H1 (cell line): ENCODE measurements around the gene MAN2A1. TPM values are rescaled to one million over a fixed set of nuclear protein-coding genes. Genes with fewer than 3 reads are reported as not detected.

Experiments
- CTCF ChIA-PET: fragments of 300-600 bp; sonication (Branson Sonifier 250); formaldehyde crosslinking; loops from one replicate; lab custom pipeline; 2021; ENCODE audit not compliant: partially characterized antibody; lab: Charles Lee
- POLR2A ChIA-PET: fragments of 300-600 bp; sonication (Branson Sonifier 250); formaldehyde crosslinking; loops from one replicate; lab custom pipeline; 2021; ENCODE audit warnings: inconsistent platforms; ENCODE audit not compliant: partially characterized antibody; lab: Charles Lee
- DNase-seq, 2 experiments: peaks; one replicate each; pipeline versions ENCODE4 v3.0.0 to v3.0.0-alpha.2; 2010 to 2022; ENCODE audit warnings: low spot score in 2 of 2, low read depth in 1 of 2, mixed read lengths in 1 of 2
- FAIRE-seq: peaks from 2 replicates; lab custom pipeline; 2011; peaks lifted over from hg19 to GRCh38; lab: Jason Lieb, UNC
- H2AFZ ChIP-seq: 2 replicates; pipeline ENCODE4 v1.8.1; 2012; ENCODE audit warnings: low read length, inconsistent platforms
- H2AK5ac ChIP-seq: 2 replicates; pipeline ENCODE4 v1.6.1; 2013; ENCODE audit warnings: low read depth, low read length
- H2BK120ac ChIP-seq: replicated peaks from 2 replicates; pipeline ENCODE3; 2013; ENCODE audit warnings: low read depth, low read length, inconsistent platforms
- H2BK12ac ChIP-seq: 2 replicates; pipeline ENCODE4 v1.6.1; 2013; ENCODE audit warnings: low read depth, low read length
- H2BK15ac ChIP-seq: 2 replicates; pipeline ENCODE4 v1.6.1; 2013; ENCODE audit warnings: low read length
- H2BK20ac ChIP-seq: 2 replicates; pipeline ENCODE4 v1.6.1; 2013; ENCODE audit warnings: low read length
- H2BK5ac ChIP-seq: 2 replicates; pipeline ENCODE4 v1.6.1; 2013; ENCODE audit warnings: low read depth, low read length
- H3K14ac ChIP-seq: 2 replicates; pipeline ENCODE4 v1.6.1; 2013; ENCODE audit warnings: inconsistent platforms; ENCODE audit not compliant: insufficient read length
- H3K18ac ChIP-seq: 2 replicates; pipeline ENCODE4 v1.6.1; 2013; ENCODE audit warnings: low read length; ENCODE audit errors: extremely low read depth
- H3K23ac ChIP-seq: 2 replicates; pipeline ENCODE4 v1.6.1; 2013; ENCODE audit warnings: inconsistent platforms; ENCODE audit not compliant: insufficient read length
- H3K23me2 ChIP-seq: 2 replicates; pipeline ENCODE4 v1.6.1; 2013; ENCODE audit warnings: low read depth, low read length
- H3K27ac ChIP-seq: 2 replicates; pipeline ENCODE4 v1.6.1; 2011; ENCODE audit warnings: low read depth, low read length, inconsistent platforms
- H3K27me3 ChIP-seq, 4 experiments: replicated peaks in 1 of 4; 1 replicate in 1 of 4; 2 replicates in 3 of 4; pipeline versions ENCODE4 v1.6.1 to v1.8.1; 2011 to 2013; ENCODE audit warnings: low read length in 3 of 4, mild to moderate bottlenecking in 3 of 4, inconsistent platforms in 2 of 4, mixed read lengths in 2 of 4, moderate library complexity in 1 of 4; ENCODE audit not compliant: control insufficient read depth in 3 of 4, insufficient read depth in 3 of 4; ENCODE audit errors: extremely low read depth in 1 of 4
- H3K36me3 ChIP-seq, 4 experiments: 2 replicates each; pipeline versions ENCODE4 v1.6.1 to v1.8.1; 2011 to 2013; ENCODE audit warnings: mild to moderate bottlenecking in 4 of 4, low read length in 3 of 4, moderate library complexity in 2 of 4, control low read depth in 1 of 4, inconsistent platforms in 1 of 4; ENCODE audit not compliant: insufficient read depth in 4 of 4, control insufficient read depth in 2 of 4
- H3K4ac ChIP-seq: replicated peaks from 2 replicates; pipeline ENCODE3; 2013; ENCODE audit warnings: low read length, low read depth, mixed read lengths, inconsistent platforms; ENCODE audit not compliant: insufficient read length
- H3K4me1 ChIP-seq, 4 experiments: replicated peaks in 1 of 4; 1 replicate in 1 of 4; 2 replicates in 3 of 4; pipeline versions ENCODE4 v1.6.1 to v1.8.1; 2011 to 2013; ENCODE audit warnings: low read length in 3 of 4, inconsistent platforms in 2 of 4, mixed read lengths in 1 of 4; ENCODE audit not compliant: insufficient read depth in 4 of 4, control insufficient read depth in 3 of 4
- H3K4me2 ChIP-seq, 2 experiments: 2 replicates each; pipeline versions ENCODE4 v1.6.1 to v1.8.1; 2011 to 2013; ENCODE audit warnings: low read depth in 2 of 2, low read length in 2 of 2, control low read depth in 1 of 2, inconsistent platforms in 1 of 2, mild to moderate bottlenecking in 1 of 2; ENCODE audit not compliant: insufficient read depth in 1 of 2
- H3K4me3 ChIP-seq, 4 experiments: fragments of 200-600, 300-600 bp in 1 of 4; sonication (generic), shearing (Covaris generic), sonication (Bioruptor Twin) in 1 of 4; 2 replicates each; pipeline versions ENCODE4 v1.5.1 to v1.8.1; 2011 to 2016; ENCODE audit warnings: low read length in 4 of 4, low read depth in 3 of 4, control low read depth in 2 of 4, inconsistent platforms in 2 of 4, mild to moderate bottlenecking in 2 of 4, mixed read lengths in 1 of 4, moderate library complexity in 1 of 4; ENCODE audit not compliant: insufficient read depth in 2 of 4; ENCODE audit errors: extremely low read depth in 1 of 4
- H3K56ac ChIP-seq: replicated peaks from 2 replicates; pipeline ENCODE3; 2013; ENCODE audit warnings: low read depth, mild to moderate bottlenecking, mixed read lengths, low read length, inconsistent platforms; ENCODE audit not compliant: insufficient read length
- H3K79me1 ChIP-seq: 2 replicates; pipeline ENCODE4 v1.6.1; 2013; ENCODE audit warnings: low read depth, low read length, control low read depth
- H3K79me2 ChIP-seq, 2 experiments: 2 replicates each; pipeline versions ENCODE4 v1.6.1 to v1.8.1; 2012 to 2013; ENCODE audit warnings: low read length in 2 of 2, mild to moderate bottlenecking in 2 of 2, inconsistent platforms in 1 of 2; ENCODE audit not compliant: insufficient read depth in 2 of 2, control insufficient read depth in 1 of 2
- H3K9ac ChIP-seq, 4 experiments: replicated peaks in 1 of 4; 1 replicate in 1 of 4; 2 replicates in 3 of 4; pipeline versions ENCODE4 v1.6.1 to v1.8.1; 2011 to 2013; ENCODE audit warnings: low read depth in 3 of 4, low read length in 3 of 4, control low read depth in 2 of 4, mild to moderate bottlenecking in 2 of 4, moderate library complexity in 2 of 4, inconsistent platforms in 1 of 4; ENCODE audit errors: extremely low read depth in 1 of 4
- H3K9me3 ChIP-seq, 2 experiments: 2 replicates each; pipeline versions ENCODE4 v1.6.1 to v1.8.1; 2012 to 2013; ENCODE audit warnings: mild to moderate bottlenecking in 2 of 2, moderate library complexity in 2 of 2, control low read depth in 1 of 2, inconsistent platforms in 1 of 2, low read depth in 1 of 2, low read length in 1 of 2, mixed read lengths in 1 of 2; ENCODE audit not compliant: insufficient read depth in 2 of 2
- H4K20me1 ChIP-seq, 2 experiments: replicated peaks in 1 of 2; 2 replicates each; pipeline versions ENCODE3 to v1.8.1; 2011 to 2013; ENCODE audit warnings: inconsistent platforms in 2 of 2, low read length in 2 of 2, mild to moderate bottlenecking in 1 of 2; ENCODE audit not compliant: insufficient read depth in 2 of 2, control insufficient read depth in 1 of 2
- H4K5ac ChIP-seq: 2 replicates; pipeline ENCODE4 v1.6.1; 2013; ENCODE audit warnings: low read length, low read depth, mixed read lengths, inconsistent platforms; ENCODE audit not compliant: insufficient read length
- H4K8ac ChIP-seq: 2 replicates; pipeline ENCODE4 v1.8.0; 2013; ENCODE audit warnings: mild to moderate bottlenecking, moderate library complexity, low read length, inconsistent platforms; ENCODE audit not compliant: insufficient read depth; ENCODE audit errors: extremely low read depth
- H4K91ac ChIP-seq: replicated peaks from 2 replicates; pipeline ENCODE3; 2013; ENCODE audit warnings: low read length, mixed read lengths, inconsistent platforms; ENCODE audit not compliant: insufficient read length
- BRCA1 ChIP-seq: IDR thresholded peaks from 2 replicates; pipeline ENCODE4 v1.6.1; 2012; ENCODE audit warnings: low read depth, low read length, improper control_type of control experiment
- CBX8 ChIP-seq: fragments of 300-800, 300-1000 bp; sonication (generic); IDR thresholded peaks from 2 replicates; pipeline ENCODE4 v1.7.1; 2016; ENCODE audit warnings: low read depth, low read length, borderline replicate concordance
- CEBPB ChIP-seq: IDR thresholded peaks from 2 replicates; pipeline ENCODE4 v1.6.1; 2012; ENCODE audit warnings: low read depth, low read length
- MAFK ChIP-seq: IDR thresholded peaks from 2 replicates; pipeline ENCODE4 v1.6.1; 2012; ENCODE audit warnings: low read depth, mild to moderate bottlenecking, improper control_type of control experiment, low read length
- RAD21 ChIP-seq, 2 experiments: IDR thresholded peaks in 1 of 2; conservative IDR thresholded peaks in 1 of 2; 2 replicates each; pipeline ENCODE4 v1.6.1; 2011; ENCODE audit warnings: low read depth in 2 of 2, low read length in 2 of 2, improper control_type of control experiment in 1 of 2, inconsistent platforms in 1 of 2, mild to moderate bottlenecking in 1 of 2, moderate library complexity in 1 of 2
- WGBS, 2 experiments: shearing (Covaris generic) in 1 of 2; methylation state at CpG; one replicate each; pipeline versions ENCODE4 v1.1.6 to v1.1.7; 2013 to 2015; ENCODE audit warnings: low lambda C conversion rate in 2 of 2, mixed read lengths in 2 of 2, inconsistent platforms in 1 of 2, low coverage in 1 of 2, missing lambda C conversion rate in 1 of 2; ENCODE audit not compliant: insufficient replicate concordance in 2 of 2, insufficient coverage in 1 of 2, insufficient read length in 1 of 2; ENCODE audit errors: extremely low coverage in 1 of 2, missing lambda C conversion rate in 1 of 2; 5-methylcytosine and 5-hydroxymethylcytosine counted together
- polyA plus RNA-seq, 7 experiments: library from polyadenylated mRNA; depleted of rRNA in 3 of 7; stranded (reverse) in 5 of 7; unstranded in 2 of 7; fragments of >200 nt in 5 of 7; fragments of 200-250 nt in 2 of 7; gene quantifications; 1 replicate in 5 of 7; 2 replicates in 1 of 7; 4 replicates in 1 of 7; pipeline versions ENCODE4 v1.2.1 to v1.2.3, GENCODE V29; 2011 to 2013; ENCODE audit warnings: missing spikeins in 2 of 7, mixed read lengths in 2 of 7
- total RNA-seq: library from RNA; stranded (reverse); fragmentation: NEBNext Ultra II Directional; extraction: Animal tissue kit (Norgen Biotek cat#: 25700); gene quantifications from 2 replicates; pipeline ENCODE4 v1.2.1, GENCODE V29; 2021
- TF ChIP-seq, protein P1 (sequence below), 3 experiments: IDR thresholded peaks; 1 replicate in 2 of 3; 2 replicates in 1 of 3; pipeline versions ENCODE4 v1.5.1 to v1.6.1; 2011; ENCODE audit warnings: low read length in 3 of 3, mild to moderate bottlenecking in 3 of 3, inconsistent platforms in 2 of 3, low read depth in 1 of 3, moderate library complexity in 1 of 3; ENCODE audit not compliant: insufficient read depth in 1 of 3; ENCODE audit errors: control extremely low read depth in 1 of 3

MAN2A1 gene
- total and polyA plus RNA-seq, 2 of the 8 experiments (the other 6 are each of a cell fraction or from before 2014, with no cell fraction given) = 29.1 to 102 TPM

DNA sequence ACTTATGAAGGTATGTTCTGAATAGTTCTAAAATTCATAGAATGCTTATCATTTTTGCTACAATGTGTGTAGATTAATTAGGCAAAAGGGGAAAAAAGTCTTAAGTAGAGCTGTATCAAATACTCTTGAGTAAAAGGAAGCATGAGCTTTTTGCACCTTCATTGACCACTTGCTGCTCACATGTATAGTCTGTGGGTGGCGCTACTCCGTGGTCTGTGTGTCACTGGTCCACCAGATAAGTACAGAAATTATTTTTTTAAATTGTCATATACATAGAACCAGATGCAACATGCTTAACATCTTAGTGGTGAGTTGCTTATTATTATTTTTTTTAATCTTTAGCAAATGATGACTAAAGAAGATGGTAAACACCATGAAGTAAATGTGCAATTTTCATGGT, 130.2 kb downstream of the MAN2A1 start:
- H2BK15ac ChIP-seq = no peak overlapping the region
- no peak overlapping the region for H4K91ac ChIP-seq
- no peak for DNase-seq
- no peaks in the 10 kb centered on the region for H3K79me1 ChIP-seq
- POLR2A ChIA-PET = no interaction called here
- H2AK5ac ChIP-seq = no peak overlapping the region
- H3K18ac ChIP-seq = no peak overlapping the region
- H3K79me2 ChIP-seq = no peaks in the 10 kb centered on the region
- no peak overlapping the region for H2BK120ac ChIP-seq
- peaks cover 4 to 48% (median 16%) of the 10 kb centered on the region in 4 experiments; a peak in 5 of 8 replicates for H3K36me3 ChIP-seq
- CTCF ChIA-PET = interaction anchor here (0.6 to 1.5 kb wide), 11 partner anchors 10 to 1251 kb away, joined by 3 to 6 read pairs (median 4); no protein-coding TSS in a partner anchor
- no peak overlapping the region for H2BK12ac ChIP-seq
- FAIRE-seq = no peak
- H3K9me3 ChIP-seq = no peaks in the 10 kb centered on the region
- no peaks in the 10 kb centered on the region for H3K27me3 ChIP-seq
- no peak overlapping the region for H3K4ac ChIP-seq
- no peak overlapping the region for H3K56ac ChIP-seq
- H3K4me3 ChIP-seq = no peak overlapping the region
- no peak overlapping the region for H3K14ac ChIP-seq
- H3K4me1 ChIP-seq = no peaks in the 10 kb centered on the region
- TF ChIP-seq, protein P1, sequence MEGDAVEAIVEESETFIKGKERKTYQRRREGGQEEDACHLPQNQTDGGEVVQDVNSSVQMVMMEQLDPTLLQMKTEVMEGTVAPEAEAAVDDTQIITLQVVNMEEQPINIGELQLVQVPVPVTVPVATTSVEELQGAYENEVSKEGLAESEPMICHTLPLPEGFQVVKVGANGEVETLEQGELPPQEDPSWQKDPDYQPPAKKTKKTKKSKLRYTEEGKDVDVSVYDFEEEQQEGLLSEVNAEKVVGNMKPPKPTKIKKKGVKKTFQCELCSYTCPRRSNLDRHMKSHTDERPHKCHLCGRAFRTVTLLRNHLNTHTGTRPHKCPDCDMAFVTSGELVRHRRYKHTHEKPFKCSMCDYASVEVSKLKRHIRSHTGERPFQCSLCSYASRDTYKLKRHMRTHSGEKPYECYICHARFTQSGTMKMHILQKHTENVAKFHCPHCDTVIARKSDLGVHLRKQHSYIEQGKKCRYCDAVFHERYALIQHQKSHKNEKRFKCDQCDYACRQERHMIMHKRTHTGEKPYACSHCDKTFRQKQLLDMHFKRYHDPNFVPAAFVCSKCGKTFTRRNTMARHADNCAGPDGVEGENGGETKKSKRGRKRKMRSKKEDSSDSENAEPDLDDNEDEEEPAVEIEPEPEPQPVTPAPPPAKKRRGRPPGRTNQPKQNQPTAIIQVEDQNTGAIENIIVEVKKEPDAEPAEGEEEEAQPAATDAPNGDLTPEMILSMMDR (IDR thresholded peaks at IDR 0.05; ENCODE audit: control extremely low read depth in 1 of 3, insufficient read depth in 1 of 3, low read depth in 1 of 3, low read length in 3 of 3) = peak; percentile 25 to 55 (median 50); a peak in 3 of 4 replicates
- TF ChIP-seq CBX8 (no peak), RAD21 (IDR thresholded peaks at IDR 0.05 in 1 of 2, conservative IDR thresholded peaks at IDR 0.05 in 1 of 2; ENCODE audit: low read depth in 2 of 2, low read length in 2 of 2) (peak; percentile 23 to 42; a peak in 2 of 4 replicates), MAFK (no peak), BRCA1 (no peak), CEBPB (no peak)
- H3K23me2 ChIP-seq = no peaks in the 10 kb centered on the region
- no peak overlapping the region for H2BK5ac ChIP-seq
- peaks cover 0 to 1% of the 10 kb centered on the region in 2 experiments for H4K20me1 ChIP-seq
- WGBS, 2 experiments = 98% methylated on average over 2 of the region's 2 CpGs; no CpG with 5 or more reads in 1 of the 2 experiments
- no peak overlapping the region for H3K4me2 ChIP-seq
- no peak overlapping the region for H3K9ac ChIP-seq
- H4K5ac ChIP-seq = no peak overlapping the region
- no peak overlapping the region for H2BK20ac ChIP-seq
- H3K23ac ChIP-seq = no peak overlapping the region
- no peak overlapping the region for H2AFZ ChIP-seq
- no peak overlapping the region for H3K27ac ChIP-seq
- no peak overlapping the region for H4K8ac ChIP-seq
